ENCODE measurements around the gene KLHL42. TPM values are rescaled to one million over a fixed set of nuclear protein-coding genes. Genes with fewer than 3 reads are reported as not detected.
A peak's percentile ranks its signal among the peaks of the same experiment; 100 is the strongest.

KLHL42 gene
- total RNA-seq, 1 donor from 2014 or later = 31.2 TPM

GRCh38 chr12:27779416-27779919 is 565 bp upstream of the KLHL42 start:
- DNase-seq (ENCODE audit: extremely low read depth, low read depth, low spot score) = no peak

- DNase-seq (ENCODE audit: extremely low read depth, low read depth, low spot score) = peak; percentile 68
These were observed 777 bp downstream of the KLHL42 start for GRCh38 chr12:27780612-27781408.

GRCh38 chr12:27781680-27782079 is 1.6 kb downstream of the KLHL42 start:
- DNase-seq (ENCODE audit: extremely low read depth, low read depth, low spot score) = no peak

GRCh38 chr12:27782481-27782880 is 2.4 kb downstream of the KLHL42 start:
- no peak for DNase-seq (ENCODE audit: extremely low read depth, low read depth, low spot score)

GRCh38 chr12:27785882-27786570 is 6.0 kb downstream of the KLHL42 start:
- peak; percentile 25 for DNase-seq (ENCODE audit: extremely low read depth, low read depth, low spot score)

- DNase-seq (ENCODE audit: extremely low read depth, low read depth, low spot score) = no peak
These were observed 7.5 kb downstream of the KLHL42 start for GRCh38 chr12:27787559-27787958.

GRCh38 chr12:27790179-27790578 is 10.1 kb downstream of the KLHL42 start:
- no peak for DNase-seq (ENCODE audit: extremely low read depth, low read depth, low spot score)

- DNase-seq (ENCODE audit: extremely low read depth, low read depth, low spot score) = no peak
These were observed 15.0 kb downstream of the KLHL42 start for GRCh38 chr12:27794818-27795584.

- no peak for DNase-seq (ENCODE audit: extremely low read depth, low read depth, low spot score)
These were observed 16.1 kb downstream of the KLHL42 start for GRCh38 chr12:27796128-27796527.

- DNase-seq (ENCODE audit: extremely low read depth, low read depth, low spot score) = no peak
These were observed 17.4 kb downstream of the KLHL42 start for GRCh38 chr12:27797301-27798025.

GRCh38 chr12:27800819-27801218 is 20.8 kb downstream of the KLHL42 start:
- no peak for DNase-seq (ENCODE audit: extremely low read depth, low read depth, low spot score)

- no peak for DNase-seq (ENCODE audit: extremely low read depth, low read depth, low spot score)
These were observed 21.6 kb downstream of the KLHL42 start for GRCh38 chr12:27801630-27802029.

- no peak for DNase-seq (ENCODE audit: extremely low read depth, low read depth, low spot score)
These were observed 22.5 kb downstream of the KLHL42 start for GRCh38 chr12:27802511-27802910.

GRCh38 chr12:27802936-27803335 is 22.9 kb downstream of the KLHL42 start:
- DNase-seq (ENCODE audit: extremely low read depth, low read depth, low spot score) = no peak

GRCh38 chr12:27805238-27805637 is 25.2 kb downstream of the KLHL42 start:
- DNase-seq (ENCODE audit: extremely low read depth, low read depth, low spot score) = no peak

- DNase-seq (ENCODE audit: extremely low read depth, low read depth, low spot score) = no peak
These were observed 26.2 kb downstream of the KLHL42 start for GRCh38 chr12:27806259-27806658.

GRCh38 chr12:27807063-27807703 is 27.1 kb downstream of the KLHL42 start:
- DNase-seq (ENCODE audit: extremely low read depth, low read depth, low spot score) = no peak

GRCh38 chr12:27808841-27809240 is 28.8 kb downstream of the KLHL42 start:
- DNase-seq (ENCODE audit: extremely low read depth, low read depth, low spot score) = no peak

GRCh38 chr12:27810756-27811155 is 30.7 kb downstream of the KLHL42 start:
- DNase-seq (ENCODE audit: extremely low read depth, low read depth, low spot score) = no peak

- no peak for DNase-seq (ENCODE audit: extremely low read depth, low read depth, low spot score)
These were observed 32.5 kb downstream of the KLHL42 start for GRCh38 chr12:27812502-27812901.

Measured in glomerular endothelial cell (primary cell).